Psoas muscle (tissue), 8 donors: ENCODE data around the gene ITGA3. TPM values are rescaled to one million over a fixed set of nuclear protein-coding genes. Genes with fewer than 3 reads are reported as not detected.
A peak's percentile ranks its signal among the peaks of the same experiment; 100 is the strongest.

Source experiments
- ATAC-seq, 4 donors: fragments of 200-7000 bp; cut with Tn5 transposase; one replicate each; pipeline ENCODE4 v1.9.1; 2020; ENCODE audit warnings: moderate library complexity in 3 of 4, mild to moderate bottlenecking in 2 of 4
- DNase-seq, 2 donors: peaks; one replicate each; pipeline ENCODE4 v3.0.0-alpha.2; 2020
- H3K27ac ChIP-seq: fragments of 200-600 bp; one replicate; pipeline ENCODE4 v1.8.0; 2022
- H3K27me3 ChIP-seq, 3 donors: fragments of 200-600 bp in 1 of 3; one replicate each; pipeline versions ENCODE4 v1.6.1 to v1.8.0; 2013 to 2022; ENCODE audit warnings: low read length in 2 of 3, mild to moderate bottlenecking in 2 of 3, moderate library complexity in 1 of 3; ENCODE audit not compliant: insufficient read depth in 3 of 3
- H3K36me3 ChIP-seq, 2 donors: fragments of 200-600 bp in 1 of 2; one replicate each; pipeline versions ENCODE4 v1.6.1 to v1.8.0; 2013 to 2022; ENCODE audit warnings: low read depth in 1 of 2, mild to moderate bottlenecking in 1 of 2, moderate library complexity in 1 of 2; ENCODE audit not compliant: insufficient read depth in 1 of 2
- H3K4me1 ChIP-seq: fragments of 200-600 bp; one replicate; pipeline ENCODE4 v1.8.0; 2022
- H3K4me3 ChIP-seq: fragments of 200-600 bp; one replicate; pipeline ENCODE4 v1.8.0; 2022; ENCODE audit warnings: mild to moderate bottlenecking
- H3K9me3 ChIP-seq: fragments of 200-600 bp; one replicate; pipeline ENCODE4 v1.8.0; 2022
- WGBS, 3 donors: extraction: QIAGEN DNeasy Blood & Tissue Kit; methylation state at CpG; one replicate each; pipeline versions ENCODE4 v1.1.6 to v1.1.7; 2013; 5-methylcytosine and 5-hydroxymethylcytosine counted together
- intact Hi-C, 2 donors: fragments of 100-400 bp; cut with DNase I; formaldehyde crosslinking; loops; one replicate each; pipeline versions ENCODE4 v1.11.0 to v1.14.2; 2022
- polyA plus RNA-seq, 3 donors: library from polyadenylated mRNA; stranded (reverse); fragments of 200-250 nt; gene quantifications; one replicate each; pipeline ENCODE4 v1.2.3, GENCODE V29; 2013
- total RNA-seq, 4 donors: library from RNA; stranded (reverse); fragmentation: NEBNext Ultra II Directional in 2 of 4; extraction: Animal tissue kit (Norgen Biotek cat#: 25700) in 2 of 4; gene quantifications; one replicate each; pipeline versions ENCODE4 v1.2.1 to v1.2.4, GENCODE V29; 2021 to 2023
- TF ChIP-seq, protein P1 (sequence below): fragments of 200-600 bp; IDR thresholded peaks from one replicate; pipeline ENCODE4 v1.8.0; 2022; ENCODE audit warnings: antibody characterized with exemption
- donor health status: healthy with polysubstance abuse.
- donor health status: DM: no; HTN: no; CAD: no; lungs with moderate emphysema.
- donor health status: Bipolar disorder and iron deficiency.
- donor health status: healthy.
- donor health status: DM: yes; HTN: yes; CAD: no.
- donor health status: DM: no; HTN: no; CAD: no.
- donor health status: DM: no; HTN: no; CAD: no.
- donor health status: DM: yes; HTN: yes; CAD: no.

The ITGA3 gene
- total and polyA plus RNA-seq, 7 donors: 4.9 to 21.9 (median 10.9) TPM

DNA sequence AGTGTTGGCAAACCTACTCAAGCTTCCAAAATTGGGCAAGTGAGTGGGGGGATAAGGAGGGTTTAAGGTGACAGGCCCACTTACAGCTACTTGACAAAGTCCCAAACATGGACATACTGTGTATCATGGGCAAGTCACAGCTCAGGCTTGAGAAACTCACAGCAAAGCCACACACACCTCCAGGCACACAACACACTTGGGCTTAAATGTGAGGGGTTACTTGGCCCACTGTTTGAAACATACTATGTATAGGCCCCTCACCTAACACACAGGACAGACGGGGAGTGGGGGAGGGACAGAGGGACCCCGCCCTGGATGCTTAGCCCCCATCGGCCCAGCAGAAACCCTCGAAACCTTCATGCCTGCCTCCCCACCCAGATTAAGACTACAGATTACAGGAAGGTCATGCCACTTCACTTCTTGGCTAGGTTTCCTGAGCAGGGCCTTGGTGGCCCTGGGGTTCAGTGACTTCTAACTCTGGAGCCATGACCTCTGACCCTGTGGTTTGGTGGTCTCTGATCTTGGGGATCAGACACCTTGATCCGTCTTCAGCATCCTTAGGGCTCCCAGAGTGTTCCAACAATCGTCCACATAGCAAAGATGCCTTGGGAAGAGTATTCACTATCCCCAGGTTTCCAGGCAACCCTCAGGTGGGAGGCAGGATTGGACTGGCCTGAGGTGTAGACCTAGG, 76.3 kb downstream of the ITGA3 start:
- H3K27me3 ChIP-seq: no peaks in the 10 kb centered on the region
- intact Hi-C loops: loop anchor here (5.0 kb wide), 1 partner anchor 35 kb away; the partner anchor contains the start of gene SGCA (in 2 of the 2)
- DNase-seq (no peak), ATAC-seq (no peak)
- peaks cover 34% of the 10 kb centered on the region for H3K4me1 ChIP-seq
- H3K27ac ChIP-seq: peak overlapping the region; percentile 82
- H3K9me3 ChIP-seq: no peaks in the 10 kb centered on the region
- TF ChIP-seq, protein P1, sequence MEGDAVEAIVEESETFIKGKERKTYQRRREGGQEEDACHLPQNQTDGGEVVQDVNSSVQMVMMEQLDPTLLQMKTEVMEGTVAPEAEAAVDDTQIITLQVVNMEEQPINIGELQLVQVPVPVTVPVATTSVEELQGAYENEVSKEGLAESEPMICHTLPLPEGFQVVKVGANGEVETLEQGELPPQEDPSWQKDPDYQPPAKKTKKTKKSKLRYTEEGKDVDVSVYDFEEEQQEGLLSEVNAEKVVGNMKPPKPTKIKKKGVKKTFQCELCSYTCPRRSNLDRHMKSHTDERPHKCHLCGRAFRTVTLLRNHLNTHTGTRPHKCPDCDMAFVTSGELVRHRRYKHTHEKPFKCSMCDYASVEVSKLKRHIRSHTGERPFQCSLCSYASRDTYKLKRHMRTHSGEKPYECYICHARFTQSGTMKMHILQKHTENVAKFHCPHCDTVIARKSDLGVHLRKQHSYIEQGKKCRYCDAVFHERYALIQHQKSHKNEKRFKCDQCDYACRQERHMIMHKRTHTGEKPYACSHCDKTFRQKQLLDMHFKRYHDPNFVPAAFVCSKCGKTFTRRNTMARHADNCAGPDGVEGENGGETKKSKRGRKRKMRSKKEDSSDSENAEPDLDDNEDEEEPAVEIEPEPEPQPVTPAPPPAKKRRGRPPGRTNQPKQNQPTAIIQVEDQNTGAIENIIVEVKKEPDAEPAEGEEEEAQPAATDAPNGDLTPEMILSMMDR: no peak
- no peak overlapping the region for H3K4me3 ChIP-seq
- H3K36me3 ChIP-seq: peaks cover 0 to 30% of the 10 kb centered on the region in 2 donors
- 80 to 85% (median 83%) methylated on average over 6 of the region's 6 CpGs for WGBS, 3 donors

DNA sequence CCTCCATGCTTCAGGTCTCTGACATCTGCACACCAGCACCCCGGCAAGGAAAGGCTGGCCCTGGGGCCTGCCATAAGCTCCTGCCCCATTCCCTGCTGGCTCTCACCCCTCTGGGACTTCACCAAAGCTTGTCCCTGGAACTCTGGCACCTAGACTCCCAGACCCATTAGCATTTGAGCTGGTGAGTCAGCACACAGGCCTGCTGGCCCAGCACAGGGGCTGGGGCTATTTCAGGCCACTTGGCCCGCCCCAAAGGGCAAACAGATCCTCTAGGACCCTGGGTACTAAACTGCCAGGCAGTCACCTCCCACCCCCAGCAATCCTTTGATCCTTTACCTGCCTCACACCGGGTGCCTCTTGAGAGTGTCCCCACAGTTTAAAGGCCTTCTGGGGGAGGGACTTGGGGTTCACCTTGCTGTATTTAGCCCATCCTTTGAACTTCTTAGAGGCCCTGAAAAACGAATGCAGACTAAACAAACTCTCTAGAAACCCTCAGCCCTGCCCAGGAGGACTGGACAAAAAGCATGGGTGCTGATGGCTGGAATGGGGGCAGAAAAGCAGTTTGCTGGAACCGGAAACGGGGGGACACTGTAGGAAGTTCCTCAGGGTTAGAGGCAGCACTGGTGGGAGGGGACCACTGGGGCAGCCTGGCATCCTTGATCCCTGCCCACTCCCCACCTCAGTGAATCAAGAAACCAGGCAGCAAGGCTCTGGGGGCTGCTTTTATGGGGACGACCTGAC, 77.3 kb downstream of the ITGA3 start:
- intact Hi-C loops: loop anchor here (5.0 kb wide), 1 partner anchor 34 kb away; the partner anchor contains the start of gene SGCA (in 2 of the 2)
- H3K27me3 ChIP-seq: no peaks in the 10 kb centered on the region
- TF ChIP-seq, protein P1: no peak
- WGBS, 3 donors: 24 to 39% (median 27%) methylated on average over 7 of the region's 7 CpGs
- no peak overlapping the region for H3K4me3 ChIP-seq
- peaks cover 34% of the 10 kb centered on the region for H3K4me1 ChIP-seq
- H3K27ac ChIP-seq: peak overlapping the region; percentile 82
- peaks cover 4 to 39% of the 10 kb centered on the region in 2 donors for H3K36me3 ChIP-seq
- DNase-seq: peak; percentile 66 to 89
- H3K9me3 ChIP-seq: no peaks in the 10 kb centered on the region
- ATAC-seq: peak; percentile 85 to 91 (median 89)

DNA sequence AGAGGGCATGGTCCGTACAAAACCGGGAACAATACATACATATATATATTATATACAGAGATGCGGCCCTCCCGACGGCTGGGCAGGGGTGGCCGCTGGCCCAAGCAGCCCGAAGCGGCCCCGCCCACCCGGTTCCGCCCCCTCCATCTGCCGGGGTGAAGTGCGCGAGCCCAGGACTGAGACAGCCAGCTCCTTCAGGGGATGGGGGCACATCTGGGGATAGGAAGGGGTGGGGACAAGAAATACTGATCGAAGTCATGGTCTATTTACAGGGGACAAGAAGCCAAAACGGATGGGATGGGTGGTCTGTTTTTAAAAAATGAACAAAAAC, 77.8 kb downstream of the ITGA3 start:
- intact Hi-C loops: loop anchor here (5.0 kb wide), 1 partner anchor 34 kb away; the partner anchor contains the start of gene SGCA (in 2 of the 2)
- Histone ChIP-seq H3K9me3 (no peaks in the 10 kb centered on the region), H3K4me1 (peaks cover 34% of the 10 kb centered on the region), H3K36me3 (peaks cover 6 to 44% of the 10 kb centered on the region in 2 donors), H3K27ac (peak overlapping the region; percentile 82), H3K4me3 (no peak overlapping the region), H3K27me3 (no peaks in the 10 kb centered on the region)
- ATAC-seq (peak in 2 of 4 donors; percentile 24 to 34), DNase-seq (peak in 1 of 2 donors; percentile 60)
- TF ChIP-seq, protein P1: no peak
- WGBS, 3 donors: 16 to 48% (median 21%) methylated on average over 16 of the region's 16 CpGs

DNA sequence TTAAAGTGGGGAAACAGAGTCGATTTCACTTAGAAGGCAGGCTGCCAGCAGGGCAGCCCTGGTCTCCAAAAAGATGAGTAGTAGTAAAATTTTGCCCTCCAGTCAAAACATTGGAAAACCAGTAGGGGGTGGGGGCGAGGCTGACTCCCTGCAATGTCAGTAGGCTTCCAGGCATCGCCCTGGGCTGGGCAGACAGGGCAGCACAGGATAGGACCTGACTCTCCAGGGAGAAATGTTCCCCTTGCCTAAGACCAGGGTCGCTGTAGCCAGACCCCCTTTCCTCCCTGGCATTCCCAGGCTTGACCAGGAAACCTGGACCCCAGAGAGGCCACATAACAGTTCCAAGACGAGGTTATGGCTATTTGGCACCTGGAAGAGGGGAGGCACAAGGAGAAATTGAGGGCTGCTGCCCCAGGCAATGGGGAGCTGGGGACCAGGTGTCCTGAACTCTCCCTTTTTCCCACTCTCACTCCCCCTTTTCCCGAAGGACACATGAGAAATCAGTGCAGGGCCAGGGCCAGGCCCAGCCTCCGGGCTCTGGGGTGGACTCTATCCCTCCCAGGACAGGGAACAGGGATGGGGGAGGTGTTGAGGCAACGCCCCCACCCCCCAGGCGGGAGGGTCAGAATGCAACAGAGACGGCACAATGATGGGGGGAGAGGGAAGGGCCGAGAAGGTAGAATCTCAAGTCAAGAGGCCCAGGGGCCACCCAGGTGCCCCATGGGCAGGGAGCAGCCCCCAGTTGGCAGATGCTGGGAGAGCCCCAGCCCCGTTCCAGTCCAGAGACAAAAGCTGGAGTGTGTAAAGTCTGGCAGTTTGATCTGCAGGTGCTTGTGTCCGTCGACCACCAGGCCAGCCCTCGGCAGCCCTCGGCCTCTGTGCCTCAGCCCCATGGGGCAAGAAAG, 78.5 kb downstream of the ITGA3 start:
- DNase-seq: no peak
- WGBS, 3 donors: 54 to 64% (median 59%) methylated on average over 16 of the region's 16 CpGs
- ATAC-seq: no peak
- H3K4me1 ChIP-seq: peaks cover 34% of the 10 kb centered on the region
- no peak overlapping the region for H3K4me3 ChIP-seq
- TF ChIP-seq, protein P1: no peak
- H3K36me3 ChIP-seq: peaks cover 8 to 52% of the 10 kb centered on the region in 2 donors
- intact Hi-C loops: loop anchor here (5.0 kb wide), 2 partner anchors 33 to 43 kb away; partner anchors contain the start of gene SGCA (in 2 of the 2)
- H3K27ac ChIP-seq: peak overlapping the region; percentile 82
- no peaks in the 10 kb centered on the region for H3K9me3 ChIP-seq
- no peaks in the 10 kb centered on the region for H3K27me3 ChIP-seq
